Naive thymus-derived CD4-positive, alpha-beta T cell (primary cell): ENCODE measurements around the gene ANKH. TPM values are rescaled to one million over a fixed set of nuclear protein-coding genes. Genes with fewer than 3 reads are reported as not detected.

Experiments
- ATAC-seq: fragments of 150-1000 bp; cut with Tn5 transposase; 2 replicates; pipeline ENCODE4 v1.10.0; 2021; ENCODE audit warnings: mild to moderate bottlenecking, moderate library complexity
- CTCF ChIA-PET: fragments of 350-600 bp; sonication (Branson Sonifier 250); formaldehyde crosslinking; loops from one replicate; lab custom pipeline; 2021; ENCODE audit warnings: antibody characterized with exemption; lab: Charles Lee
- POLR2A ChIA-PET: fragments of 350-600 bp; sonication (Branson Sonifier 250); formaldehyde crosslinking; loops from one replicate; lab custom pipeline; 2021; ENCODE audit warnings: antibody characterized with exemption, inconsistent platforms; lab: Charles Lee
- DNase-seq, 9 donors: peaks; one replicate each; pipeline versions ENCODE4 v3.0.0 to v3.0.0-alpha.2; 2020 to 2022; ENCODE audit warnings: mixed read lengths in 1 of 9
- H3K27ac ChIP-seq: one replicate; pipeline ENCODE4 v1.7.0; 2013; ENCODE audit warnings: mild to moderate bottlenecking, low read depth, low read length, moderate library complexity
- H3K27me3 ChIP-seq, 2 donors: one replicate each; pipeline ENCODE4 v1.7.0; 2013; ENCODE audit warnings: low read length in 2 of 2, mild to moderate bottlenecking in 2 of 2, moderate library complexity in 2 of 2; ENCODE audit not compliant: control insufficient read depth in 2 of 2, insufficient read depth in 2 of 2
- H3K36me3 ChIP-seq, 3 experiments: 1 replicate in 2 of 3; 2 replicates in 1 of 3; pipeline ENCODE4 v1.7.0; 2013; ENCODE audit warnings: low read length in 3 of 3, mild to moderate bottlenecking in 3 of 3, moderate library complexity in 1 of 3; ENCODE audit not compliant: insufficient read depth in 3 of 3, control insufficient read depth in 2 of 3
- H3K4me1 ChIP-seq, 2 donors: one replicate each; pipeline ENCODE4 v1.7.0; 2013; ENCODE audit warnings: low read length in 2 of 2, mild to moderate bottlenecking in 2 of 2, moderate library complexity in 1 of 2; ENCODE audit not compliant: control insufficient read depth in 2 of 2, insufficient read depth in 2 of 2
- H3K4me3 ChIP-seq: 2 replicates; pipeline ENCODE4 v1.7.0; 2013; ENCODE audit warnings: mild to moderate bottlenecking, low read length
- H3K9me3 ChIP-seq, 3 experiments: 1 replicate in 2 of 3; 2 replicates in 1 of 3; pipeline ENCODE4 v1.7.0; 2013; ENCODE audit warnings: low read length in 3 of 3; ENCODE audit not compliant: control insufficient read depth in 2 of 3
- H3K27ac Mint-ChIP-seq, 9 donors: one replicate each; pipeline ENCODE4 v1.8.0; 2020 to 2022; ENCODE audit warnings: mixed read lengths in 9 of 9, mild to moderate bottlenecking in 8 of 9, moderate library complexity in 5 of 9, inconsistent platforms in 2 of 9
- H3K27me3 Mint-ChIP-seq, 5 donors: one replicate each; pipeline ENCODE4 v1.8.0; 2021 to 2022; ENCODE audit warnings: mixed read lengths in 5 of 5, mild to moderate bottlenecking in 1 of 5
- H3K36me3 Mint-ChIP-seq, 5 donors: one replicate each; pipeline ENCODE4 v1.8.0; 2020 to 2022; ENCODE audit warnings: mixed read lengths in 5 of 5, mild to moderate bottlenecking in 3 of 5, inconsistent platforms in 1 of 5
- H3K4me1 Mint-ChIP-seq, 7 donors: one replicate each; pipeline ENCODE4 v1.8.0; 2020 to 2022; ENCODE audit warnings: mixed read lengths in 7 of 7, mild to moderate bottlenecking in 3 of 7, inconsistent platforms in 1 of 7
- H3K4me3 Mint-ChIP-seq, 10 donors: one replicate each; pipeline ENCODE4 v1.8.0; 2020 to 2022; ENCODE audit warnings: mild to moderate bottlenecking in 10 of 10, mixed read lengths in 10 of 10, moderate library complexity in 6 of 10, inconsistent platforms in 2 of 10
- H3K9me3 Mint-ChIP-seq, 11 donors: one replicate each; pipeline ENCODE4 v1.8.0; 2020 to 2022; ENCODE audit warnings: mixed read lengths in 11 of 11, mild to moderate bottlenecking in 4 of 11, inconsistent platforms in 1 of 11, moderate library complexity in 1 of 11
- intact Hi-C, 2 donors: fragments of 100-400 bp; cut with micrococcal nuclease; formaldehyde crosslinking; loops; one replicate each; pipeline ENCODE4 v1.15.1; 2023
- polyA plus RNA-seq, 2 donors: library from polyadenylated mRNA; unstranded; fragments of 300-500 nt; fragmentation: Illumina TruSeq; gene quantifications; one replicate each; pipeline ENCODE4 v1.2.3, GENCODE V29; 2021
- total RNA-seq, 6 experiments: library from RNA in 5 of 6; stranded (reverse) in 5 of 6; gene quantifications; 1 replicate in 5 of 6; 2 replicates in 1 of 6; pipeline ENCODE4 v1.2.3 and lab custom pipeline; 2021 to 2026

ANKH gene
- total and polyA plus RNA-seq, 7 experiments from 2014 or later, result 35.9 to 190 (median 69.5) TPM

- Mint-ChIP-seq H3K36me3 (peaks cover 25 to 79% (median 37%) of the 10 kb centered on the region in 5 donors), H3K4me1 (peaks cover 13 to 44% (median 31%) of the 10 kb centered on the region in 7 donors), H3K27ac (peak overlapping the region; percentile 61 to 83 (median 73)), H3K4me3 (no peak overlapping the region), H3K27me3 (no peaks in the 10 kb centered on the region), H3K9me3 (peaks cover 0 to 4% (median 0%) of the 10 kb centered on the region in 11 donors)
- CTCF ChIA-PET, result interaction anchor here (0.6 to 0.9 kb wide), 2 partner anchors 11 to 28 kb away, joined by 3 read pairs; no protein-coding TSS in a partner anchor
- intact Hi-C loops, result no loop called here
- no peak for ATAC-seq
- Histone ChIP-seq H3K27ac (peak overlapping the region; percentile 27), H3K36me3 (peaks cover 0 to 70% (median 20%) of the 10 kb centered on the region in 3 experiments), H3K27me3 (no peaks in the 10 kb centered on the region), H3K4me1 (peaks cover under 1 to 8% of the 10 kb centered on the region in 2 donors), H3K4me3 (no peak overlapping the region), H3K9me3 (no peaks in the 10 kb centered on the region)
- POLR2A ChIA-PET, result interaction anchor here (0.5 to 1.4 kb wide), 3 partner anchors 8 to 53 kb away, joined by 3 to 4 read pairs (median 3); no protein-coding TSS in a partner anchor
- DNase-seq, result no peak
Measured at GRCh38 chr5:14713476-14714390, 157.8 kb downstream of the ANKH start.

- CTCF ChIA-PET, result no interaction called here
- peaks cover 21 to 49% (median 39%) of the 10 kb centered on the region in 7 donors for H3K4me1 Mint-ChIP-seq
- H3K36me3 Mint-ChIP-seq, result peaks cover 25 to 79% (median 45%) of the 10 kb centered on the region in 5 donors
- peaks cover 10 to 19% of the 10 kb centered on the region in 2 donors for H3K4me1 ChIP-seq
- no peaks in the 10 kb centered on the region for H3K9me3 ChIP-seq
- ATAC-seq, result no peak
- no peaks in the 10 kb centered on the region for H3K27me3 Mint-ChIP-seq
- no peak overlapping the region for H3K4me3 ChIP-seq
- no peak overlapping the region for H3K27ac ChIP-seq
- H3K9me3 Mint-ChIP-seq, result peaks cover 0 to 4% (median 0%) of the 10 kb centered on the region in 11 donors
- intact Hi-C loops, result no loop called here
- POLR2A ChIA-PET, result interaction anchor here (1.2 kb wide), 1 partner anchor 14 kb away, joined by 3 read pairs; no protein-coding TSS in a partner anchor
- H3K4me3 Mint-ChIP-seq, result no peak overlapping the region
- no peaks in the 10 kb centered on the region for H3K27me3 ChIP-seq
- no peak for DNase-seq
- H3K27ac Mint-ChIP-seq, result peak overlapping the region in 6 of 9 donors; percentile 86 to 100 (median 98)
- H3K36me3 ChIP-seq, result peaks cover 0 to 70% (median 20%) of the 10 kb centered on the region in 3 experiments
Measured at GRCh38 chr5:14712666-14713065, 158.9 kb downstream of the ANKH start.

DNA sequence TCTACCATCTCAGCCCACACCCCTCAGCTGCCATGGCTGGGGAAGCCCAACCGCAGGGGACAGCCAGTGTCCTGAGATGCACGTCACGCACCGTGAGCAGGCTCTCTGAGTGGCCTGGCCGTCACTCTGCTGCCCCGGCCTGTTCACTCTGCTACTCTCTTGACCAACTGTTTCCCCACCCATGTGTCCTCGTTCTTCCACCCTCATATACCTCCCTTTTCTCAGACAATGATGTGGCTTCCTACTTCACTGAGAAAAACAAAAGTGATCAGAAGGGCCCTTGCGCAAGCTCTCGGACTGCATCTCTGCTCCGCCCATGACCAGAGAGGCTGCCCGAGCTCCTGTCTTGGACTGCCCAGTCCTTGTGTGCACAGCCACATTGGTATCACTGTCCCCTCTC, 159.4 kb downstream of the ANKH start:
- Mint-ChIP-seq H3K4me3 (no peak overlapping the region), H3K4me1 (peaks cover 22 to 52% (median 38%) of the 10 kb centered on the region in 7 donors), H3K36me3 (peaks cover 25 to 76% (median 43%) of the 10 kb centered on the region in 5 donors), H3K27me3 (no peaks in the 10 kb centered on the region), H3K9me3 (peaks cover 0 to 4% (median 0%) of the 10 kb centered on the region in 11 donors), H3K27ac (peak overlapping the region; percentile 45 to 100 (median 90))
- Histone ChIP-seq H3K27me3 (no peaks in the 10 kb centered on the region), H3K4me3 (no peak overlapping the region), H3K36me3 (peaks cover 0 to 66% (median 18%) of the 10 kb centered on the region in 3 experiments), H3K4me1 (peaks cover 16 to 24% of the 10 kb centered on the region in 2 donors), H3K27ac (no peak overlapping the region), H3K9me3 (no peaks in the 10 kb centered on the region)
- no peak for ATAC-seq
- POLR2A ChIA-PET, result interaction anchor here (0.5 kb wide), 1 partner anchor 53 kb away, joined by 3 read pairs; no protein-coding TSS in a partner anchor
- intact Hi-C loops, result no loop called here
- DNase-seq, result no peak
- CTCF ChIA-PET, result interaction anchor here (0.7 kb wide), 1 partner anchor 15 kb away, joined by 5 read pairs; no protein-coding TSS in a partner anchor

DNA sequence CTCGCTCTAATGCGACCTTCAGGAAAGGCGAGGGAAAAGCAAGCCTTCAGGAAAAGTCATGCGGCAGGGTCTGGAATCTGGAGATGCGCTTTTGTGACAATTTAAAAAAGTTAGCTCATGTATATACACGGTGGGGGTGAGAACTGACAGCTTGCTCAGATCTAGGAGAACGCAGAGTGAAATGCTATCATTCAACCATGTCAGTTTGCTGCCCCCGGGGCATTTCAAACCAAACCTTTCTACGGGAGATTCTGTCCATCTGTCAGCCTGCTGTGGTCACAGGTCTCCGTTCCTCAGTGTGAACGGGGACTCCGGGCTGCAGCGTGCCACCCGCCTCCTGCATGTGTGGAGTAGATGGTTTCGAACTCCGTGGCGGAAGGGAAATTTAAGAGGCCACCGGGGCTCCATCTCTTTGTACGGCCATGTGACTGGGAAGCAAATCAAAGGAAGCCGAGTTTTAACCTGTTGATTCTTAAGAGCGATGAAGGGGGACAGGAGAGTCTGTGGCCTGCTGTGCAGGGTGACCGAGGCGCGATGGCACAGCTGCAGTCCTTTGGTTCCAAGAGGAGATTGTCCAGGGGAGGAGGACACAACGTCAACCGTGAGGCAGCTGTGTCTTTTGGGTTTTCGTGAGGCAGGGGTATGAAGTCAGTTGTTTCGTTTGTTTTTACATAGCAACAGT, 161.1 kb downstream of the ANKH start:
- ChIA-PET CTCF (interaction anchor here (1.2 kb wide), 1 partner anchor 17 kb away, joined by 3 read pairs; no protein-coding TSS in a partner anchor), POLR2A (interaction anchor here (0.8 to 6.4 kb wide), 2 partner anchors 24 to 161 kb away, joined by 3 to 64 read pairs; partner anchors contain the start of gene ANKH)
- H3K27me3 ChIP-seq, result no peaks in the 10 kb centered on the region
- no peak for DNase-seq
- peaks cover 25 to 65% (median 34%) of the 10 kb centered on the region in 5 donors for H3K36me3 Mint-ChIP-seq
- peak overlapping the region; percentile 62 to 100 (median 90) for H3K27ac Mint-ChIP-seq
- H3K27ac ChIP-seq, result peak overlapping the region; percentile 30
- intact Hi-C loops, result no loop called here
- no peak for ATAC-seq
- H3K27me3 Mint-ChIP-seq, result no peaks in the 10 kb centered on the region
- H3K4me3 ChIP-seq, result no peak overlapping the region
- peaks cover 0 to 54% (median 15%) of the 10 kb centered on the region in 3 experiments for H3K36me3 ChIP-seq
- H3K4me1 ChIP-seq, result peaks cover 31 to 39% of the 10 kb centered on the region in 2 donors
- H3K4me1 Mint-ChIP-seq, result peaks cover 35 to 67% (median 53%) of the 10 kb centered on the region in 7 donors
- no peak overlapping the region for H3K4me3 Mint-ChIP-seq
- H3K9me3 ChIP-seq, result no peaks in the 10 kb centered on the region
- H3K9me3 Mint-ChIP-seq, result peaks cover 0 to 4% (median 0%) of the 10 kb centered on the region in 11 donors

DNA sequence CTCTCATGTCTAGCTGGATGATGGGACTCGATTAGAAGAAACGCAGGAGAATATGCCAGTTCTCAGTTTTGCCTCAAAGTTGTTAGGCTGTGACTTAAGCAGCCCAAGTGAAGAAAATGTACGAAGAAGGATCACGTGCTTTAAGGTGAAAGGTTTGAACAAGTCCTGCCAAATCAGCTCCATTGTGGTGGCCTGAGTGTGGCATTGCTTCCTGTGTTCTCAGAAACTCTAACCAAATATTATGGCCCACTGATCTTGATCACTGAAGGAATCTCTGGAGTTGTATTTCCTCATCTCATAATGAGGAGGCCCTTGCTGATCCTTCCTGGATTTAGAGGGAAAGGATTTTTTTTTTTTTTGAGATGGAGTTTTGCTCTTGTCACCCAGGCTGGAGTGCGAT, 163.0 kb downstream of the ANKH start:
- Mint-ChIP-seq H3K4me3 (peak overlapping the region in 9 of 10 donors; percentile 44 to 86 (median 70)), H3K9me3 (peaks cover 0 to 4% (median 0%) of the 10 kb centered on the region in 11 donors), H3K27me3 (no peaks in the 10 kb centered on the region), H3K36me3 (peaks cover 25 to 57% (median 32%) of the 10 kb centered on the region in 5 donors), H3K4me1 (peaks cover 37 to 86% (median 66%) of the 10 kb centered on the region in 7 donors), H3K27ac (peak overlapping the region; percentile 96 to 100 (median 99))
- Histone ChIP-seq H3K27ac (peak overlapping the region; percentile 72), H3K4me1 (peaks cover 34 to 56% of the 10 kb centered on the region in 2 donors), H3K4me3 (no peak overlapping the region), H3K27me3 (no peaks in the 10 kb centered on the region), H3K9me3 (no peaks in the 10 kb centered on the region), H3K36me3 (peaks cover 0 to 35% (median 15%) of the 10 kb centered on the region in 3 experiments)
- CTCF ChIA-PET, result interaction anchor here (0.6 to 4.6 kb wide), 6 partner anchors 12 to 164 kb away, joined by 3 to 45 read pairs (median 8); no protein-coding TSS in a partner anchor
- ATAC-seq (no peak), DNase-seq (no peak)
- POLR2A ChIA-PET, result interaction anchor here (0.6 to 6.4 kb wide), 12 partner anchors 12 to 312 kb away, joined by 3 to 64 read pairs (median 4); partner anchors contain the start of gene ANKH
- intact Hi-C loops, result no loop called here
